A673 (cell line): Measurements from ENCODE around the gene HINFP.

ENCODE experiments used
- CTCF ChIP-seq: fragments of 300-800, 200-600 bp; sonication (generic); conservative IDR thresholded peaks from 2 replicates; pipeline ENCODE4 v1.5.1; 2017; ENCODE audit warnings: low read depth, mild to moderate bottlenecking, antibody characterized with exemption, low read length, moderate library complexity, mixed read lengths
- EZH2 ChIP-seq: fragments of 200-600 bp; sonication (generic); IDR thresholded peaks from 2 replicates; pipeline ENCODE4 v1.6.1; 2017; ENCODE audit warnings: borderline replicate concordance, low read depth, mild to moderate bottlenecking, mixed read lengths, antibody characterized with exemption, low read length; ENCODE audit not compliant: poor library complexity, severe bottlenecking

GRCh38 chr11:119093942-119094815 is 27.2 kb upstream of the HINFP start:
- TF ChIP-seq CTCF = no peak
- no peak for TF ChIP-seq EZH2
